Islet of Langerhans (tissue), 1 donor: ENCODE results near the gene OTC.

Experiments
- FAIRE-seq: peaks from one replicate; lab custom pipeline; 2011; peaks lifted over from hg19 to GRCh38; lab: Jason Lieb, UNC

OTC gene

GRCh38 chrX:38357747-38358673 lies 5.6 kb downstream of the OTC start:
- FAIRE-seq: no peak

- no peak for FAIRE-seq
Observed at GRCh38 chrX:38363046-38363445, 10.6 kb downstream of the OTC start.

- no peak for FAIRE-seq
Observed at GRCh38 chrX:38365954-38366353, 13.6 kb downstream of the OTC start.

GRCh38 chrX:38368774-38369173 lies 16.4 kb downstream of the OTC start:
- no peak for FAIRE-seq

- FAIRE-seq: no peak
Observed at GRCh38 chrX:38371641-38372040, 19.2 kb downstream of the OTC start.

GRCh38 chrX:38374431-38374830 lies 22.0 kb downstream of the OTC start:
- no peak for FAIRE-seq

GRCh38 chrX:38375891-38376290 lies 23.5 kb downstream of the OTC start:
- FAIRE-seq: no peak

GRCh38 chrX:38376747-38377146 lies 24.3 kb downstream of the OTC start:
- no peak for FAIRE-seq

GRCh38 chrX:38379088-38379487 lies 26.7 kb downstream of the OTC start:
- FAIRE-seq: no peak

GRCh38 chrX:38382663-38383062 lies 30.3 kb downstream of the OTC start:
- FAIRE-seq: no peak

- FAIRE-seq: no peak
Observed at GRCh38 chrX:38400389-38400910, 48.0 kb downstream of the OTC start.

GRCh38 chrX:38402118-38402517 lies 49.7 kb downstream of the OTC start:
- FAIRE-seq: no peak

GRCh38 chrX:38403834-38404233 lies 51.4 kb downstream of the OTC start:
- FAIRE-seq: no peak

GRCh38 chrX:38407126-38407525 lies 54.7 kb downstream of the OTC start:
- no peak for FAIRE-seq

- FAIRE-seq: no peak
Observed at GRCh38 chrX:38409289-38409688, 56.9 kb downstream of the OTC start.

- FAIRE-seq: no peak
Observed at GRCh38 chrX:38426785-38427184, 74.4 kb downstream of the OTC start.

GRCh38 chrX:38431525-38431924 lies 79.1 kb downstream of the OTC start:
- no peak for FAIRE-seq

- no peak for FAIRE-seq
Observed at GRCh38 chrX:38435130-38435529, 82.7 kb downstream of the OTC start.

GRCh38 chrX:38437093-38437492 lies 84.7 kb downstream of the OTC start:
- no peak for FAIRE-seq

GRCh38 chrX:38438321-38438720 lies 85.9 kb downstream of the OTC start:
- no peak for FAIRE-seq

GRCh38 chrX:38452603-38453002 lies 100.2 kb downstream of the OTC start:
- no peak for FAIRE-seq

- no peak for FAIRE-seq
Observed at GRCh38 chrX:38458071-38458470, 105.7 kb downstream of the OTC start.

GRCh38 chrX:38462257-38462656 lies 109.9 kb downstream of the OTC start:
- no peak for FAIRE-seq

GRCh38 chrX:38465686-38466085 lies 113.3 kb downstream of the OTC start:
- no peak for FAIRE-seq
